Stromal cell of bone marrow (primary cell): ENCODE results near the gene ST6GALNAC1.
"Not testable (repeated sequence)": the region's sequence is repeated elsewhere in the genome, so short reads cannot be mapped to it uniquely, and the experiment has no call there.

Experiments used
- DNase-seq: peaks from one replicate; pipeline ENCODE4 v3.0.0-alpha.2; 2012; ENCODE audit warnings: low read depth

The ST6GALNAC1 gene

DNA sequence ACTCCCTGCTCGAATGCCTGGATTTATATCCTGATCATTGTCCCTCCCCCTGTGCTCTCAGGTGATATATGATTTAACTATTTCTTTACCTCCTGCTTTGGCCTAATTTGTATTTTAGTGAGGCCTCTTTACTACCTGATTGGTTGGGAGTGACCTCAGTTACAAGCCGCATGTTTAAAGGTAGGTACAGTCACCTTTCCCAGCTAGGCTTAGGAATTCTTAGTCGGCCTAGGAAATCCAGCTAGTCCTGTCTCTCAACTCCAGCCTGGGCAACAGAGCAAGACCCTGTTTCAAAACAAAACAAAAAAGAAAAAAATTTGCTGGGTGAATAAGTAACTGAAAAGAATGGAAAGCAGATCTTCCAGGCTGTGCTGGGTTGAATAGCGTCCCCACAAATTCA, 31.1 kb downstream of the ST6GALNAC1 start:
- DNase-seq: no peak

DNA sequence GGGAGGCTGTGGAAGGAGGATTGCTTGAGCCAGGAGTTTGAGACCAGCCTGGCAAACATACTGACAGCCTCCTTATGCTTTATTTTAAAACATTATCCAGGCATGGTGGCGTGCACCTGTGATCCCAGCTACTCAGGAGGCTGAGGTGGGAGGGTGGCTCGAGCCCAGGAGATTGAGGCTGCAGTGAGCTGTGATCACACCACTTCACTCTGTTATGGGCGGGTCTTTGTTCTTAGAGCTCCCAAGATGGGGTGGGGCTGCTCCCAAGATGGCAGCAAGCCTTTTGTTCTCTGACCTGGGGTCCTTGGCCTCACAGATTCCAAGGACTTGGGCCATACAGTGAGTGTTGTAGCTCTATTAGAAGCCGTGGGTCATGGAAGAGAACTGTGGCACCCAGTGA, 31.8 kb downstream of the ST6GALNAC1 start:
- no peak for DNase-seq

DNA sequence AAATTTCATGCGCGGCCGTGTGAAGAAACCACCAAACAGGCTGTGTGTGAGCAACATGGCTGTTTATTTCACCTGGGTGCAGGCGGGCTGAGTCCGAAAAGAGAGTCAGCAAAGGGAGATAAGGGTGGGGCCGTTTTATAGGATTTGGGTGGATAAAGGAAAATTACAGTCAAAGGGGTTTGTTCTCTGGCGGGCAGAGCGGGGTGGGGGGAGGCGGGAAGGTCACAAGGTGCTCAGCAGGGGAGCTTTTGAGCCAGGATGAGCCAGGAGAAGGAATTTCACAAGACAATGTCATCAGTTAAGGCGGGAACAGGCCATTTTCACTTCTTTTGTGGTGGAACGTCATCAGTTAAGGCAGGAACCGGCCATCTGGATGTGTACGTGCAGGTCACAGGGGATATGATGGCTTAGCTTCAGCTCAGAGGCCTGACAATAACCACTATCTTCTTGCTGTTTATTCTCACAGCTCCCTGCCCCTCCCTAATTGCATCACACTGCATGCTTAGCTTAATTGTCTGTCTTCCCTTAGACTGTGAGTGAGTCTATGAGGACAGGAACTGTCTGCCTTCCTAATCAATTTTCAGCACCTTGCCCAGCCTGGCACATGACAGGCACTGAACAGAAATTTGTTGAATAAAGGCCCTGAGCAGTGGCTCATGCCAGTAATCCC, 32.3 kb downstream of the ST6GALNAC1 start:
- not testable (repeated sequence) for DNase-seq

DNA sequence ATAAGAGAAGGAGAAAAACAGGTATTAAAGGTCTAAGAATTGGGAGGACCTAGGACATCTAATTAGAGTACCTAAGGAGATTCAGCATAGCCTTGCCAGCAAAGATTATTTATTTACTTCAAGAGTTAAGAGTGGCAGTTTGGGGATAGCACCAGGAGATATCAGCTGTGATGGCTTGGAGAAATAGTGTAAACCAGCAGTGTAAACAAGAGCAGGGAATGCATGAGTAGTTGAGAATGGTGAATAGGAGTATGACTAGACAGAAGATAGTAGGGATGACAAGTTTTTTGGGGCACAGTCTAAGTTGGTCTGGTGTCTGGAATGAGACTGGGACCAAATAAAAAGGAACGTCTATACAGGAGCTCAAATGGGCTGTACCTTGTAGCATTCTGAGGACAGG, 36.9 kb downstream of the ST6GALNAC1 start:
- DNase-seq: not testable (repeated sequence)

DNA sequence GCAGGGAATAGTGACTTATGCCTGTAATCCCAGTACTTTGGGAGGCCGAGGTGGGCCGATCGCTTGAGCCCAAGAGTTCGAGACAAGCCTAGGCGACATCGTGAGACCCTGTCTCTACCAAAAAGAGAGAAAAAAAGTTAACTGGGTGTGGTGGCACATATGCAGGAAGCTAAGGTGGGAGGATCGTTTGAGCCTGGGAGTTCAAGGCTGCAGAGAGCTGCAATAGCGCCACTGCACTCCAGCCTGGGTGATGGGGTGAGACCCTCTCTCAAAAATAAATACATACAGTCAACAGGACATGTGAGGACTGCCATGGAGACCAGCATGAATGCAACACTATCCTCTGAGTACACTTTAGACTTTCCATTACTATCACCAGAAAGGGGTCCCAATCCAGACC, 42.5 kb downstream of the ST6GALNAC1 start:
- DNase-seq: no peak

DNA sequence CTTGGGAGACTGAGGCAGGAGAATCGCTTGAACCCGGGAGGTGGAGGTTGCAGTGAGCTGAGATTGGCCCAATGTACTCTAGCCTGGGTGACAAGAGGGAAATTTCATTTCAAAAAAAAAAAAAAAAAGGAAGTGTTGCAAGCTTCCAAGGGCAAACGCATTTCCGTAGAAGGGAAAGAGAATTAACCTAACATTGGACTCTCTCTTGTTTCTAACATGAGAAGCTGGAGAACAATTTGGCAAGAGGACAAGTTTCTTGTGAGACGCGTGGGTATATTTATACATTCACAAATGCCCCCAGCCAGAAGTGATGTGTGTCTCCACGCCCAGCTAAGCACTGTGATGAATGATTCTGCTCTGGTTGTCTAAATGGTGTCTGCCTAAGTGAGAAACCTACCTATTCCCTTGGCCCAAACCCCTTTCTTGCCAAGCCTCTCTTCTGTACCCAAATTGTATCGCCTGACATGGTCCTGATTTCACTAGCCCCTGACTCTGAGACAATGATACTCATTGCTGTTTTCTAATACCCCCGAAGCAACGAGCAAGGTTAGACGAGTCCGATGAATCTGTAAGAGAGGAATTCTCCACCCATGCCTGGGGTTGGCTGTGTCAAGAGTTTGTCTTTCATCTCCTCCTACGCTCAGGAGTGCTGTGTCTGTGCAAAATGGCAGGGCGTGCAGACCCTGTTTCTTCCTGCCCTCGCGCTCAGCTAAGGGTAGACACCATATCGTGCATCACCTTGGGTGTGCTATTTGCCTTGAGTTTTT, 43.7 kb downstream of the ST6GALNAC1 start:
- no peak for DNase-seq

DNA sequence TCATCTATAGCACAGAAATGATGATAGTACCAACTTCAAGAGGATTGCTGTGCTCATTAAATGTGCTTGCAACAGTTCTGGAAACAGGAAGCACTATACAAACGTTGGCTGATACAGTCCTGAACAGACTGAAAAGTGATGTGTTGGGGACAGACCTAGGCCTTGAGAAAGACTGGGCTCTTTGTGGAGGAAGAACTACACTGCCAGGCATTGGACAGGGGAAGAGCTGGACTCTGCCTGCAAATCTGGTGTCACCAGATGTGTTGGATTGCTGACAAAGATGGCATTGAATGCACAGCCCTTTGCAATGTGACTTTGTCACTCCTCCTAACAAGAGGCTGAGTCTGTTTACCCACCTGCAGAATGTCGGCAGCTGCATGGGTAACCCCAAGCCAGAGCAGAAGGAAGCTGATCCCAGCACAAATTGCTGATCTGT, 45.5 kb downstream of the ST6GALNAC1 start:
- DNase-seq: no peak

DNA sequence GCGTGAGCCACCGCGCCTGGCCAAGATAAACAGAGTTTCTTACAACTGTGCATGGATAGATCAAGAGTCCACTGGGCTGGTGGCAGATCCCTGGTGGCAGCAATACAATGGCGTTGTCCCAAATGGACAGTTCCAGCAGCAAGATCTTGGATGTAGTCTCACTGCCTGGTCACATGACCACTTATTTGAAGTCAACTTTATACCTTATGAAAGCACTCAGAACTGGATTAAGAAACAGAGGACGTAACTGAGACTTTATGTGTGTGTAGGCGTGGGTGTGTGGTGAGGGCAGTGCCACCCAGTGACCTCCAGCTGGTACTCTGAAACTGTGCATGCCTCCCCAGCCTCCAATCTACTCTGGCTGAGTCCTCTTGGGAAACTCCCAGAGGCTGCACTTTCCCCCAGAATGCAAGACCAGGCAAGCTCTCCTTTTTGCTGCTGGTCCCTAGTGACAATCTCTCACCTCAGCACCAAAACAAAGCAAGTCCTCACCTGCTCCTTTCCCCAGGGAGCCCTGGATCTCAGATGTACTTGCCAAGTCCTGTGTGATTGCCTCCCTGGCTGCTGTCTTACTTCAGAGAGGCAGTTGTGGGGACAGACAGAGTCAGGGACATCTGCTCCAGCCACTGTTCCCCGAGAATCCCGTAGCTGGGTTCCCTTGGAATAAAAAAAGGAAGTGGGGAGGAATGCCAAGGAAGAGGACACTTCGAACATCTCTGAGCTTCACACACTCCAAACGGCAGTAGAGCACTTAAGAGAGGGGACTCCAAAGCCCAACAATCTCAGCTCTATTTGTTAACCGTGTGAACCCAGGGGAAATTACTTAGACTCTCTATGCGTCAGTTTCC, 46.2 kb downstream of the ST6GALNAC1 start:
- DNase-seq: no peak

DNA sequence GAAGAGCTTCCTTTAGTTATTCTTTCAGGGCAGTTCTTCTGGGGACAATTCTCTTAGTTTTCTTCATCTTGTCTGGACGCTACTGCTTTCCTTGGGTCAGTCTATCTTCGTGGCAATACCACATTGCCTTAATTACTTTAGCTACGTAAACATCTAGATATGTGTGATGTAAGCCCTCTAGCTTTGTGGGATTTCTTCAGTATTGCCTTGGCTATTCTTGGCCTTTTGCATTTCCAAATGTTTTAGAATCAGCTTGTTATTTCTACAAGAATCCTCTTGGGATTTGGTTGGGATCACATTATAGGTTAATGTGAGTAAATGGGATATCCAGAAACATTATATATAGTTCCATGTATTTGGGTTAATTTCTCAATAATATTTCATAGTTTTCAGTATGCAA, 48.9 kb downstream of the ST6GALNAC1 start:
- no peak for DNase-seq

DNA sequence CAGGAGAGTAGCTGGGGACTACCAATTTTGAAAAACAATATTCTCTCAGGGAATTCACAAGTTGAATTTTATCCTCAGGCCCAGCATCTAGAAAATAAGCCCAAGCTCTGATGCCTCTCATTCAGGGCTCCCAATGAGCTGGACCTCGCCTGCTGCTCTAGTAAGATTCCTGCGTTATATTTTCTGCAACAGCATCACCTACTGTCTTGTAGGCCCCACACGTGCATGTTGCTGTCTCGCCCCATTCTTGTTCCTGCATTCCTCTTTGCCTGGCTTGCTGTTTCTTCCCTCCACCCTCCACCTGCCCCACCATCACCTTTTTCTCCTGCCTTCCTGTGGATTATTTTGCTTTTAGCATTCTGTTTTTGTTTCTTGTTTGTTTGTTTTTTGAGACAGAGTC, 49.6 kb downstream of the ST6GALNAC1 start:
- no peak for DNase-seq

DNA sequence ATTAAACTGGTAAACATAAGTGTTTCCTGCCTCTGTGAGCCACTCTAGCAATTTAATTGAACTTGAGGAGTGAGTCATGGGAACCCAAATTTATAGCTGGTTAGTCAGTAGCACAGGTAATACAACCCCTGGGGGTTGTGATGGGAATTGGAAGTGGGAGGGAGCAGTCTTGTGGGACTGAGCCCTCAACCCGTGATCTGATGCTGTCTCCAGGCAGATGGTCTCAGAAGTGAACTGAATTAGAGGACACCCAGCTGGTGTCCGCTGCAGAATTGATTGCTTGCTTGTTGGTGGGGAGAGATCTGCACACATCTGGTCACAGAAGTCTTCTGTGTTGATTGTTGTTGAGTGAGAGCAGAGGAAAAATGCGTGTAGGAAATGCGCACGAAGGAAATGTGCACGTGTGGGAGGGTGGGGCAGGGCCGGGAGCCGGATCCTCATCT, 50.2 kb downstream of the ST6GALNAC1 start:
- DNase-seq: no peak

DNA sequence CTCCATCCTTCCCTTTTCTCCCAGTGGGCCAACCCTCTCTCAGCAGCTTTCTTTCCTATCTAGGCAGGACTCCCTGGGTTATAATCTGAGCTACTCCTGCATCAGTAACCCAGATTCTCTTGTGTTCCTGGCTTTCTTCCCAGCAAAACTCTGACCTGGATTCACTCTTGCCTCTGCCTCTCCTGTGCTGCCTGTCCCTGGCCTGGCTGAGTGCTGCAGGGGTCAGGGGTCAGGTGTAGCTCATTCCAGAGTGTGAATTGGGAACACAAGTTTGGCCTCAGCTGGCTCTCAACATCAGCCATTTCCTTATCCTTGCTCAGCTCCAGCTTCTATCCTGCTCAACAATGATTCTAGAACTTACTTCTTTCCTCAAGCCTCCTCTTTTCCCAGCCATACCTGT, 55.4 kb downstream of the ST6GALNAC1 start:
- DNase-seq: no peak

DNA sequence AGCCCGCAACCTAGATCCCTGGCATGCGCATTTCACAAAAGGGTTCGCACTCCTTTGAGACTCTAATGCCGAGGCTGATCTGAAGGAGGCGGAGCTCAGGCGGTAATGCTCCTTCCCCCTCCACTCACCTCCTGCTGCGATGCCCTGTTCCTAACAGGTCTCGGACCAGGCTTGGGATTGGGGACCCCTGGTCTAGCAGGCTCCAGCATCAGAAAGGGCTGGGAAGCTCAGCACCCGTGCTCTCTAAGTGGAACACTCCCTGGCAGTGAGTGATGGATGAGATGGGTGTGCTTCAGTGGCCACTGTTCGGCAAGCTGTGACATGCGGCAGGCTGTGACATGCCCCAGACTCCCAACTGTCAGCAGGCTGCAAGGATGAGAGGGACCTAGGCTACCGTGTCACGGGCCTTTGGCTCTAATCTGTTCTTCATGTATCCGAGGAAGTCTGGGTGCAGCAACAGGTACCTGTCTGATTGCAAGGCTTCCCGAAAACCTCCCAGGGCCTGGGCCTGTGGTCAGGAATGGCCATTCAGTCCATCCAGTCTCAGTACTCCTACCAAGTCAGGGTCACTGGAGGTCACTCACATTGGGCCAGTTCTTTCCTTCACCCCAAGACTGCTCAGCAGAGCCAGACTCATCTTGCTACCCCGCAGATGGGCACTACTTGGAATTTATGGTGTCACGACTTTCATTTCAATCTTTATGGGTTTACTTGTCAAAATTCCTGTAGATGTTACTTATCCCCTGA, 56.6 kb downstream of the ST6GALNAC1 start:
- DNase-seq: no peak

DNA sequence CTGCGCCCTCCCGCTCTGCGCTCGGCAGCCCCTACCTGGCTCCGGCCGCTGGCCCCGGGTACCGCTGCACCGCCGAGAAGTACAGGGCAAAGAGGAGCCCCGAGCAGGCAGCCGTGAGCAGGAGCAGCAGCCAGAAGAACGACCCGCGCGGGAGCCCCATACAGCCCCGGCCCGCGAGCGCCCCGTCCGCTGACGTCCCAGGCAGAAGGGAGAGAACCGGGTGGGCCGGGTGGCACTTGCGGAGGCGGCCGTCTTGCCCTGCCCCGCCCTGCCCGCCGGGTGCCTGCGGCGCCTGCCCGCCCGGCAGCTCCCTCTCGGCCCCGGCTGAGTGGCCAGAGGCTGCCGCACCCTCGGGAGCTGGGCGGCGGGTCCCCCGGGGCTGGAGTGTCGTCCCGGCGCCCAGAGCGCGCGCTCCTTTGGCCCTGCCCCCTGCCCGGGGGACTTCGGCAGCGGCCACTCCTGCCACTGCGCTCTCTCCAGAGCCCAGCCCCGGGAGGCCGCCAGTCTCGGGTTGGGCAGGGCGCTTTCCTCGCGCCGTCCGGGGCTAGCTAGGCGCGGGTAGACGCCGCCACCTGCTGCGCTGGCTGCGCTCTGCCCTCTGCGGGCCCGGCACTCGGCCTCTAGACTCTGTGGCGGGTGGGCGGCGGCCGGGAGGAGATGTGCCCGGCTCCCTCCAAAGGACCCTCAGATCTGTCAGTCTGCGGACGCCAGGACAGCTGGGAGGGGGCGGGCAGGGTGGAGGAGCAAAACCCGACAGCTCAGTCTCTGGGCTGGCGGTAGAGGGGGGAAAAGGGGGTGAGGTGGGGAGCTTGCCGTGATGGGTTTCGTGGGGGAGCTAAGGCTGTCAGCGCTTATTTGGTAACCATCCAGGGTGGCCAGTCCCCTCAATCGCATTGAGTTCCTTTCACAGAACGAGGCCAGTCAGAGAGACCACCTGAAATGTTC, 57.6 kb downstream of the ST6GALNAC1 start, which contains the start of gene ST6GALNAC2:
ST6GALNAC2 (minus strand) TSS at position 212 of the 945 bp plus-strand sequence; CDS start at position 160, 52 bp downstream.
- DNase-seq: no peak

DNA sequence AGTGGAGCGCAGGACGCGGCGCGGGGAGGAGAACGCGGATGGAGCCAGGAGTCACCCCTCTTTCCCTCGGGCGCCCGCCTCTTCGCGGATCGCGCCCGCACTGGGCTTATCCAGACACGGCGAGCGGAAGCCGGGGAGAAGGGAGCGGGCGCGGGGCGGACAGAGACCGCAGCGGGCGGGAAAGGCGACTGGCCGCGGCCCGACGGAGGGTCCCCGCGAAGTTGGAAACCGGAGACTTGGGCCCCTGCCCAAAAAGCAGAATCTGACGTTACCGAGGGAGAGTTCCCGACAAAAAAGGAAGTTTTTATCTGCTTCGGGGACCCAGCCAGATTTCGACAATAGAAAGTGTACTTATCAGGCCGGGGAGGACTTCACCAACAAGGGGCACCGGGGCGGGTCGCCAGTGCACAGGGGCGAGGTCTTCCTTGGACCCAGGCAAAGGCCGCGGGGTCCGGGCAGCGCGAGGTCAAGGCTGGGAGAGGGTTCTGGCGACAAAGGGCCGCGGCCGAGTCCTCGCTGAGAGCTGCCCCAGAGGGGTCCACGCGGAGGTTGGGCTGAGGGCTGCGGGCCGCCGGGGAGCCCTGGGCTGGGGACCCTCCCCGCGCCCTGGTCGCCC, 58.4 kb downstream of the ST6GALNAC1 start:
- DNase-seq: no peak

DNA sequence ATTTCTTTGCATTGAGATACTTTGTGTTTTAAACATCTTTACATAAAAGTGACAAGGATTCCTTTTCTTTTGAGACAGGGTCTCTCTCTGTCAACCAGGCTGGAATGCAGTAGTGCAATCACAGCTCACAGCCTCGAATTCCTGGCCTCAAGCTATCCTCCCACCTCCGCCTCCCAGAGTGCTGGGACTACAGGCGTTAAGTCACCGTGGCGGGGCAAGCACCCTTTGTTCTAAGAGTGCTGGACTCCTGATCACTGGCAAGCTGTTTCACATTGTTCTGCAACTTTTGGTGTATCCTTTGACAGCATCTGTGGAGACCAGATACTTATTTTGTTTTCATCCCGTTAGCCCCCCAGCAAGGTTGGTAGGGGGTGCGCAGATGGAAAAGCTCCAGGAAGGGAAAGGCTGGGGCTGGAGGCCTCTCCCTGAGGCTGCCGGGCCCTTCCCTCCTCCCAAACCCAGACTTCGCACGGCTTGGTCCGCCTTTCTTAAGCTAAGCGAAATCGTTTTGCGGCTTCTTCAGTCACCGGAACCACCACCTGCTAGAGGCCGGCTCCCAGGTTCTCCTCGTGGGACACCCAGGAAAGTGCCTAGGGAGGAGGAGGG, 59.0 kb downstream of the ST6GALNAC1 start:
- no peak for DNase-seq

DNA sequence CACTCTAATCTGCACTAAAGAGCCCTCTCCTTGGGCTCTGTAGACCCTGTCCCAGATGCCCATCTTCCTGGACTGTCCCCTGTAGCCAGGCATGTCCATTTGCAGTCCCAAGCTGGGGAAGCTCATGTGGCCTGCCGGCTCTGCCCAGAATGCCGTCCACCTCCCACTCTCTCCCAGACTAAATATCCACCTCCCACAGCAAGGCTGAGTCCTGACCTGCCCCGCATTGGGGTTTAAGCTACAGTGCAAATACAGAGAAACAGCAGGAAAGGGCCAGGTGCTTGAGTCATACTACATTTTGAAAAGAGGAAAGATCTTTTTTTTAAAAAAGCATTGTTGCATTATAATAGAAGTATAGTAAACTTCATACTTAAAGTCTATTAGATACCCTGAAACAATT, 60.9 kb downstream of the ST6GALNAC1 start:
- DNase-seq: no peak

DNA sequence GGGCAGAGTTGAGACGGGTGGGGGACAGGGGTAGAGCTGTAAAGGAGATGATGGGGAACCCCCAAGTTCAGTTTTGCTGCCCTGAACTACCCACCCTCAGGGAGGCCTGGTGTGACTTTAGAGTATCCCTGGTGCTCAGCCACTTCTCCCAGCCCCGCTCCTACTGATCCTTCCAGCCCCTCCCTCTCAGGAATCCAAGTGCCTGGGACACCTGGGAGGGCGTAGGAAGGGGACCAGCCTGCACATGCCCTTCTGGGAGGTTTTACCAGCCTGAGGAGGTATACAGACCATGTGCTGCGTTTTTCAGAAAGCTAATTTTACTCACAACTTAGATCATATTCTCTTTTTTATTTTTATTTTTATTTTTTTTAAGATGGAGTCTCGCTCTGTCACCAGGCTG, 62.0 kb downstream of the ST6GALNAC1 start:
- DNase-seq: no peak

DNA sequence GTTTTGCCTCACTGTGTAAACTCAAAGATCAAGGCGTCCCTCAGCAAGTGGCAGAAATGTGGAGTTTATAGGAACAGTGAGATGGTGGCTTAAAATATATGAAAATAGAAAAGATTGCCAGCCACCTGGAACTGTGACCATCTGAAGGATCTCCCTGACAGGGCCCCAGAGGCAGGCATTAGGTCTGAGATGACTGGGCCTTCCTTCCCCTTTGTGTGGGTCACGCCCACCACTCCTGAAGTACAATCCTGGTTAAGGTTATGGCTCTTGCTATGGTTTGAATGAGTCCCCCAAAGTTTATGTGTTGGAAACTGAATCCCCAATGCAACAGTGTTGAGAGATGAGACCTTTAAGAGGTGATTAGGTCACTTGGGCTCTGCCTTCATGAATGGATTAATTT, 64.3 kb downstream of the ST6GALNAC1 start:
- no peak for DNase-seq

DNA sequence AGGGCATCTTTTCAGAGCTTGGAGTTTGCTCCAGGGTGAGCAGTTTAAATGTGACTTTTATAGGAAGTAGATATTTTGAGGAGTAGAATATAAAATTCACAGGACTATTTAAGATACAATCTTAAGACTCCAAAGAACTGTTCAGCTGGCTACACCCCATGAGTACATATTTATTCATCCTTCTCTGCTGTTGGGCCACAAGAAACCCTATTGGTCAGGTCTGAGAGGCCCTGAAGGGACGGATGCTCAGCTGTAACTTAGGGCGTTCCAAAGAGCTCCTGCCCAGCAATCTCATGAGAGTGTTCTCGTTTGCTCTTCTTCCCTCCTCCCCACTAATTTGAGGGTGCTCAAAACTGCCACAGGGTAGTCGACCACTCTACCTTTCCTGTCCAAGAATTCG, 65.2 kb downstream of the ST6GALNAC1 start:
- DNase-seq: no peak
